Pulmonary artery endothelial cell (primary cell): ENCODE results near the gene SRSF3. TPM values are rescaled to one million over a fixed set of nuclear protein-coding genes. Genes with fewer than 3 reads are reported as not detected.
"Not testable (repeated sequence)": the region's sequence is repeated elsewhere in the genome, so short reads cannot be mapped to it uniquely, and the experiment has no call there.

ENCODE experiments used
- DNase-seq: peaks from one replicate; pipeline ENCODE4 v3.0.0-alpha.2; 2011; ENCODE audit warnings: low read depth, low spot score
- total RNA-seq: library from RNA; depleted of rRNA; stranded (reverse); fragments of >200 nt; gene quantifications from 2 replicates; pipeline ENCODE4 v1.2.3, GENCODE V29; 2014

The SRSF3 gene
- 415 and 719 TPM in 2 replicates for total RNA-seq

DNA sequence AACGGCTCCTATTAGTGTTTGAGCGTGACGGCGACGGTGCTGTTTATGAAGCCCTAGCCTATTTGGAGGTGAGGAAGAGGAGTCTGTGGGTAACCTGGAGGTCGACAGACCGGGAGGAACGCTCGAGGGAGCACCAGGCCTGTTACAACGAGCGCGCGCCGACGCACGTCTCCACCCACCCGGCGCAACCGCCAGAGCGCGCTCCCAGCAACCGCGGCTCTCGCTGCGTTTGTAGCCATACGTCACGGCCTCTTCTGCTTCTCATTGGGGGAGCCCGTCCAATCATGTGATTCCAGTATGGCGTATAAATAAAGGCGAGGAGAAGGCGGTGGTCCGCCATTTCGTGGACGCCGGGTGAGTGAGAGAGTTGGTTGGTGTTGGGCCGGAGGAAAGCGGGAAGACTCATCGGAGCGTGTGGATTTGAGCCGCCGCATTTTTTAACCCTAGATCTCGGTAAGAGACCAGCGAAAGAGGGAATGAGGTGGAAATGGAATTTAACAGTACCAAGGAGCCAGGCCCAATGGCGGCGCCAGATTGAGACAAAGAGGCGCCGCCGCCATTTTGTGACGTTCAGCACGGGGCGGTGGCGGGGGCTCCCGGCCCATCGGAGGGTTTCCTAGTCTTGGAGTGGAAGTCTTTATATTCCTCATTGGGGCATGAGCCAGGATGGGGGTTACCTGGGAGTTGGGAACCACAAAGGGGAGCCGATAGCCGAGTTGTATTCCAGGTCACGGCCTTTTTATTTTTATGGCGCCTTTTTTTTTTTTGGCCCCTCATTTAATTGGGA is at the start of gene SRSF3:
SRSF3 (plus strand) TSS at position 334 of the 787 bp plus-strand sequence. CDS start 2,401 bp downstream, outside the sequence.
- peak; percentile 93 for DNase-seq

DNA sequence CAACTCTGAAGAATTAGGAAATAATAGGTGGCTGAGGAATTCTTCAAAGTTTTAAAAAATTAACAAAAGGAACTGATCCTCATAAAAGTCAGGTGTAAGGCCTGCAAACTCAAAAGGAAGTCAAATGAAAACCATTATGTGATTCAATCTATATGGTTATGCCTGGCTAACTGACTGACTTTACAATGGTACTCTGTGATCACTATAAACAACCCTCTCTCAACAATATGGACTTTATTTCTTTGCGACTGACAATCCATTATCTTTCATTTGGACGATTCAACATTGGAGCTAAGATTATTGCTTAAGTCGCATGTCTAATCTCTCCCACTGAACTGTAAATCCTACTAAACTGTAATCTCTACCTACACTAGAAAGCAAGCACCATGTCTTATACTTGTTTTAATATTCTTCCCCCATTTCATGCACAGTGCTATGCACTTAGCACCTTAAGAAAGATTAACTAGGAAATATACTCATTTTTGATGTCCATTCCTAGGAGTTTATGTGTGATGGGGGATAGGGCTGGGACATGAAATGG is 48.3 kb upstream of the SRSF3 start:
- no peak for DNase-seq

DNA sequence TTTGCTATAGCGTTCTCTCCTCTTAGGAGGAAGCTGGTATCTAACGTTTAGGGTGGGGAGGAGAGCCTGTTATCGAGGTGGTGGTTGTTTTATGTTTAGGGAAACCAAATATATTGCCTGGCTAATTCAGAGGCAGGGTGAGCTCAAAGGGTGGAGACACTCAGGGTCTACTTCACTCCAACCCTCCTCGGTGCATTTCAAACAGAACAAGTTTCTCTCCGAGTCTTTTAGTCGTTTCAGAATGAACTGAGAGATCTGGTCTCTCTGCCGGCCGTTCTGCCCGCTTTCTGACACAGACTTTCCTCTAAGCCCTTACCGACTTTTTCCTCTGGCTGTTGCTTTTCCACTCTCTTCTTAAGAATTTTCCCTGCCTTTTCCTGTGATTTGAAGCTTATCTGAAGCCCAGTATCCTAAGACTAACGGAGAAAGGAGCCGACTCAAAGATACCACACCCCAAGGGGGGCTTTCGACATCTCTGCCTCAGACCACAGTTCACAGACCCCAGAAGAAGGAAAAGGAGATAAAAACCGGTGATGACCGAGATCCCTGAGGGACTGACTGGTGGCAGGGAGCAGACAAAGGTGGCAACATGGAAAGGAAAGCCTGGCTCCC is 47.7 kb upstream of the SRSF3 start:
- DNase-seq = no peak

DNA sequence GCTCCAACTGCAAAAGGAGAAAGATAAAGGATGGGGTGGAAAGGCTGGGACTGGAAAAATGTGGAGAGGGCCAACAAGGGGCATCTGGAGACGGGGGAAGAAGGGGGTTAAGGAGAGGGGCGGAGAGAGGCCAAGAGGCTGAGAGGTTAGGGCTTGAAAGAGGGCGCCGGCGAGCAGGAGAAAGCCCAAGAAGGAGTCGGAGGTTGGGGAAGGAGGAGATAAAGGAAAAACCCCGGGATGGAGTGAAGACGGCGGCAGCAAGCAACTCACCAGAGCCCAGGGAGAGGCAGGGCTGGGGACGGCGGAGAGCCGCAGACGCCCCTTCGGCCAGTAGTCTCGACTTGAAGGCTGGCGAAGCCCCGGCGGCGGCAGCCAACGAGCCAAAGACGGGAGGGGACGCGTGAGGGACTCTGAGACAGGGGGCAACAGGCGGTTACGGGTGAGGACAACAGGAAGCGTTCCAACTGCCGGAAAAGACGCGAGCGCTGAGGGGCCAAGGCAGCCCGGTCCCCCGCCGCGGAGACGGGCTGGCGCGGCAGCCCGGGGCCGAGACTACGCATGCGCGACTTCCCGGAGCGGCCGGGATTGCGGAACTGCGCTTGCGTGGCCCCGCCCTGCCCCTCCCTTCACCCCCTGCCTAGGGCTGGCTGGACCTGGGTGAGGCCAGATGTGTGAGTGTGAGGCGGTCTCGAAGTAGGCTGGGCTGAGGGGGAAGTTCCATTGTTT is 47.1 kb upstream of the SRSF3 start, which contains the start of gene STK38:
STK38 (minus strand) TSS at position 560 of the 726 bp plus-strand sequence. CDS start 7,277 bp downstream, outside the sequence.
- peak; percentile 46 for DNase-seq

DNA sequence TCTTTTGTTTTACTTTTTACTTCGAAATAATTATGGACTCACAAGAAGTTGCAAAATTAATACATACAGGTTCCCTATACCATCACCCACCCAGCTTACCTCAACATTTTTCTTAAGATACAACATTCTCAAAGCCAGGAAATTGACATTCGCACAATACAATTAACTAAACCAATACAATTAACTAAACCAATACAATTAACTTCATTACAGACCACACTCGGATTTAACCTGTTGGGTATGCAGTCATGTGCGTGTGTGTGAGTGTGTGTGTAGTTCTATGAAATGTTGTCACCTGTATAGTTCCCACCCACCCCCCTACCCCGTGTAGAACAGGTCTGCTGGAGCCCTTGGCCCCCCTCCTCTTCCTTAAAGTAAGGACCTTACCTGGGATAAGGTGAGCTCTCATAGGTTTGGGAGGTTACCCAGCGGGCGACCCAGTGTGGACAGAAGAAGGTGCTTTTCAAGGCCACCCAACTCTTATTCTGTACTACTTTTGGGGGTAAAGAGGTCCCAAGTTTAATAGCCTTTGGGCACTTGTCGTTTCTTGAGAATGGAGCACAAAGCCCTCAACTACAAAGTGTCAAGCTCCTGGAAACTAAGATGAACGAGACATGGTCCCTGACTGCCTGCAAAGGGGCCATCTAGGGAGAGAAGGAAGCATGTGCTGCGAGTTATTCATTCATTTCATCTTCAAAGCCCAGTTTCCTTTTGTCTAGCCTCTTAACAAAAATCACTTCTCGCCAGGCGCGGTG is 46.3 kb upstream of the SRSF3 start:
- no peak for DNase-seq

DNA sequence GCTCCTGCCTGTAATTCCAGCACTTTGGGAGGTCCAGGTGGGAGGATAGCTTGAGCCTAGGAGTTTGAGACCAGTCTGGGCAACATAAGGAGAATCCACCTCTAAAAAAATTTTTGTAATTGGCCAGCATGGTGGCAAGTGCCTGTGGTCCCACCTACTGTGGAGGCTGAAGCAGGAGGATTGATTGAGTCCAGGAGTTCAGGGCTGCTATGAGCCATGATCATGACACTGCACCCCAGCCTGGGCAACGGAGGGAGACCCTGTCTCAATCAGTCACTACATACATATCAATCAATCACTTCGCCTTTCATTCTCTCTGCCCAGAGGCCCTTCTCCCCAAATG is 45.8 kb upstream of the SRSF3 start:
- DNase-seq = no peak

DNA sequence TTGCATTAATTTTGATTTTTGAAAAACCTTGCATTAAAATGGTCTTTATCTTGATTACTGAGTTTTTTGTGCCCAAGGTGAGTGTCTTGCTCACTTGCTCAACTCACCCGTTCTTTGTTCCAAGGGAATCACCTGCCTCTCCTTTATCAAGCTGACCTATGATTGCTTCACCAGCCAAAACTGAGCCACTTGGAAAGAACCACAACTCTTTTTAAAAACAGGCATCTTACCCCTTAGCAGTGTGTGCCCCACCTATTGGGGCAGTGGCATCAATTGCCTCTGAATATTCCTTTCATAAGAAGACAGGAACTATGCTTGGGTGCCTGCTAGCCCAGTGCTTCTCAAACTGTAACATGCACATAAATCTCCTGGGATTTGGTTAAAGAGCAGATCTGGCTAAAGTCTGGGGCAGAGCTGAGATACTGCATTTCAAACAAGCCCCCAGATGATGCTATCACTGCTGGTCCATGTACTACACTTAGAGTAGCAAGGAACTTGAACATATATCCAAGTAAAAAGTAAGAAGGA is 43.6 kb upstream of the SRSF3 start:
- no peak for DNase-seq

DNA sequence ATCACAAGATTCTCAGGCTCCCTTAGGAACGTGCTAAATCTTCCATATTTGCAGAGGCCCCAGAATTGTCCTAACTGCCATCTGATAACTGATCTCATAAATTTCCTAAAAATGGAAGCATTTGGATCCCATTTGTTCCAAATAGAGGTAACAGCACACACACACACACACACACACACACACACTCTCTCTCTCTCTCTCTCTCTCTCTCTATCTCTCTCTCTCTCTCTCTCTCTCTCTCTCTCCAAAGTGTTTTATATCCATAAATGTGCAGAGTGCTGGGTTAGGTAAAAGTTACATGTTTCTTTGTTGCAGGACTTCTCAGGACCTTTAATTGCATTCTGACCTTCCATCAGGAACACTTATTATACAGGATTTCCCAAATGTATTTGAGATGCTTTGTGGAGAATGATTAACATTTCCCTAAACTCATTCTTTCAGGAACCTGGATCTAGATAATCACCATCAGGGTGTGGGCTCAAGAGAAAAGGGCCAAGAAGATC is 38.4 kb upstream of the SRSF3 start:
- DNase-seq = no peak

DNA sequence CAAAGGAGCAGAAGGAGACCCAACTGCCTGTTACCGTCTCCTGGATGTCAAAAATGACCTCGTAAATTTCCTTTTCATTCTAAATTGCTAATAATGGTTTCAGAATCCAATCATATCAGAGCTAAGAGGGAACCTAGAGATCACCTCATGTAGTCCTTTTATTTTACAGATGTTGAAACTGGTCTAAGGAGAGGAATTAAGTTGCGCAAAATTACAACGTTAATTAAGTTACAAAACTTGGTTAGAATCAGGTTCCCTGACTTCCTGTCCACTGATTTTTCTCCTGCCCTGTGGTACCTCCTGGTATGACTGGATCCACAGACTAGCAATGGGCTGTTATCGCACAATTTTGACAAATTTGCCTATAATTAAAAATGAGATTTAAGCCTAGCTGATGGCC is 37.9 kb upstream of the SRSF3 start:
- no peak for DNase-seq

DNA sequence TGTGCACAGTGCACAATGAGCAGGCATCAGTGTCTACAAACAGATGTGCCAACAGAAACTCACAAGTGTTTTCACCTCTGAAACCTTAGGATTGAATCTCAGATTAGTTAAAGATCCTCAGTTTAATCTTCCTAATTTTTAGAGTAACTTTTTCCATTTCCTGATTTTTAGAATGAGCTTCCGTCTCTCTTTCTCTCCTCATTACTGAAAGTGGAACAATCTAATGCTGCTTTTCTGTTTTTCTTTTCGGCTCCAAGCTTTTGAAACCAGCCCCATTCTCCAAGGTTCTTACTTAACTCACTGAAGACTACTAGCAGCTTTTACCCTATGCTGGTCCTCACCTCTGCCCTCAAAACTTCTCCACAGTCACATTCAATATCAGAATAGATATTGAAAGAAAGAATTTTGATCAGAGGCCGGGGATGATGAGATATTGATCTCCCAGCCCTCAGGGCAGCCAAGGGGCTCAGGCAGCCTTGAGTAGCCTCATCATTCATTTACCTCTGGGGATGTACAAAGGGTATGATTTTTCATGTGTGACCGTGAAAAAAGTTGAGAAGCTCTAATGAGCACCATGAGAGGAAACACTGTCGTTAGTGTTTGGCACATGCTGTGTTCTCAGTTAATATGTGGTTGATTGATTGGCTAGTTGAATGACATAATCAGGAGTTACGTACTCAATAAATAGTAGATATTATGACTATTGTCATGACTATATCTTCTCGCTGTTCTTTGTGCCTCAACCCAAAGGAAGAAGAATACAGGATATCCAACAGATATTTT is 35.0 kb upstream of the SRSF3 start:
- no peak for DNase-seq

DNA sequence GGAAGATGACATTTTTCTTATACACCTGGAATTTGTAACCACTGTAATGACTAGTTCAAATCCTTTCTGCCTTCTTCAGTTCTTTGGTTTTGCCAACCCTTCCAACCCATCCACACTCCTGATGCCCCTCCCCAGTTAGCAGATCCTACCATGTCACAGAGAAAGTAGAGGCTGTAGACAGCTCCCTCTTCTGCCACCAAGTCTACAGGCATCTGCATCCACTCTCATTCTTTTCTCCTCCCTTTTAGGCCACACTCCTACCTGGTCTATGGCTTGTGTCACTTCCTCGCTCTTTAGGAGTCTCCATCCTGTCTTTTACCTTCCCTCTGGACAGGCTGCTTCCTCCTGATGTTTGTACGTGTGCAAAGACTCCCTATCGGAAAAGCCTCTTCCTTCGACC is 33.3 kb upstream of the SRSF3 start:
- DNase-seq = no peak

DNA sequence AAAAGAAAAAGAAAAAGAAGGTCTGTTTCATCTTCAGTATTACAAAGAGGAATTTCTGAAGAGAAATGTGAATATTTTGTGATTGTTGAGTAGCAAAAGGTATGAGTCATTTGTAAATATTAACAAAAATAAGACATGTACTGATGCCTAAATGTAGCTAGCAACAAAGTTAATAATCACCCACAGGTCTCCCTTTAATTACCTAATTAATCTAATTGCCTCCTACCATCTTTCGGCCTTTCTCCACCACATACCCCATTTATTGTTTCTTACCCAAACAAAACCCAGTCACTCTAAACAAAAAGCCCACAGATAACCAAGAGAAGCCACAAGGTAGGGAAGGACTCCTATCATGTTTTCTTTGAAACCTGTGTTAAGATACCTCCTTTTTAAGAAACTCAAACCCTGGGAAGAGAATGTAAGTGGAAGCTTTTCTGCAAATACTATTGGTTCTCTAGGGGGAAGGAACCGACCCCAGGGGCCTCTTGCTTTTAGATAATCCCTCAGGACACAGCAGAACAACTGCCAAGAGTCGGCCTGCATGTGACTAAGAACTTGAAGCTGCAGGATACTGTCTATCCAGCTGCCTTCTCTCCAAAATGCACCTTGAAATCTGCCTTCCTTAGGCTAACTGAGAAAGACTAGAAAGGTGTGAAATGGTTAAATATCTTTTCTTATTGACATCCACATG is 30.8 kb upstream of the SRSF3 start:
- no peak for DNase-seq

DNA sequence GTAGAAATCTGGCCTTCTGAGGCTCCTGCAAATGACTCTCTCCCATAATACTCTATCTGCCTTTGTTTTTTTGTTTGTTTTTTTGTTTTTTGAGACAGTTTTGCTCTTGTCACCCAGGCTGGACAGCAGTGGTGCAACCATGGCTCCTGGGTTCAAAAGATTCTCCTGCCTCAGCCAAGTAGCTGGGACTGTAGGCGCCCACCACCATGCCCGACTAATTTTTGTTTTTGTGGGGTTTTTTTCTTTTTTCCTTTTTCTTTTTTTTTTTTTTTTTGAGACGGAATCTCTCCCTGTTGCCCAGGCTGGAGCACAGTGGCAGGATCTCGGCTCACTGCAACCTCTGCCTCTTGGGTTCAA is 30.3 kb upstream of the SRSF3 start:
- no peak for DNase-seq

DNA sequence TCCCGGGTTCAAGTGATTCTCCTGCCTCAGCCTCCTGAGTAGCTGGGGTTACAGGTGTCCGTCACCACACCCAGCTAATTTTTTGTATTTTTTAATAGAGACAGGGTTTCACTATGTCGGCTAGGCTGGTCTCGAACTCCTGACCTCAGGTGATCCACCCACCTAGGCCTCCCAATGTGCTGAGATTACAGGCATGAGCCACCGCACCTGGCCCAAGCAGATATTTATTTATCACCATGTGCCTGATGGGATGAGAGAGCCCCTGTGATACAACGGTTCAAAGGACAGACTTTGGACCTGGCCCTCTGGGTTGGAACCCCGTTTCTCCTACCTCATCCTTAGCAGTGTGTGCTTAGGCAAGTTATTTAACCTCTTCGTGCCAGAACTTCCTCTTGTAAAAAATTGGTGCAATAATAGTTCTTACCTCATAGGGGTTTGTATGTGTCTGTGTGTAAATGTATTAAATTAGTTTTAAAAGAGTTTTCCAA is 27.7 kb upstream of the SRSF3 start:
- DNase-seq = no peak

DNA sequence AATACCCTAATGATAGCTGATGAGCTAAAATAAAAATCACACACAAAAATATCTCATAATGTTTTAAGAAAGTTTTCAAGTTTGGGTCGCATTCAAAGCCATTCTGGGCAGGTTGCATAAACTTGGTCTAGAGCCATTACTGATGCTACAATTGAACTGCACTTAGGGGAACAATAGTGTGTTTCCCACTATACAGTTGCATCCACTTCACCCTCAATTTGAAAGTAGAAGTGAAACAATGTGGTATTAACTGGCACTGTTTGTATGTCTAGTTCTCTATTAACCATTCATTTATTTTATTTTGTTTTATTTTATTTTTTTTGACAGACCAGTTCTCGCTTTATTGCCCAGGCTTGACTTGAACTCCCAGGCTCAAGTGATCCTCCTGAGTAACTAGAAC is 23.9 kb upstream of the SRSF3 start:
- DNase-seq = no peak

DNA sequence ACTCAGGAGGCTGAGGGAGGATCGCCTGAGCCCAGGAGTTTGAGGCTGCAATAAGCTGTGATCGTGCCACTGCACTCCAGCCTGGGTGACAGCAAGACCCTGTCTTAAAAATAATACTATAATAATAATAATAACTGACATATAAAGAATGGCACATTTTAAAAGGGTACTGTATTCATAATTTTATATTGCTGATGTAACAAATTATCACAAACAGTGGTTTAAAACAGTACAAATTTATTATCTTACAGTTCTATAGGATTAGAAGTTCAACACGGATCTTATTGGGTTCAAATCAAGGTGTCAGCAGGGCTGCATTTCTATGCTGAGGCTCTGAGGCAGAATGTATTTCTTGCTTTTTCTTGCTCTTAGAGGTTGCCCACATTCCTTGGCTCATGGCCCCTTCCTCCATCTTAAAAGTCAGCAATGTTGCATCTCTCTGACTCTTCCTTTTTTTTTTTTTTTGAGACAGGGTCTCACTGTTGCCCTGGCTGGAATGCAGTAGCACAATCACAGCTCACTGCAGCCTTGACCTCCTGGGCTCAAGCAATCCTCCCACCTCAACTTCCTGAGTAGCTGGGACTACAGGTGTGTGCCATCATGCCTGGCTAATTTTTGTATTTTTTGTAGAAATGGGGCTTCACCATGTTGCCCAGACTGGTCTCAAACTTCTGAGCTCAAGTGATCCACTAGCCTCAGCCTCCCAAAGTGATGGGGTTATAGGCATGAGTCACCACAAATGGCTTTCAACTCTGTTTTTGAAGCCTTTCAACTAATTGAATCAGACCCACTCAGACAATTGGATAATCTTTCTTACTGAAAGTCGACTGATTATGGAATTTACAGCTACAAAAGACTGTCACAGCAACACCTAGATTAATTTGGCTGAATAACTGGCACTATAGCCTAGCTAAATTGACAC is 22.8 kb upstream of the SRSF3 start:
- no peak for DNase-seq

DNA sequence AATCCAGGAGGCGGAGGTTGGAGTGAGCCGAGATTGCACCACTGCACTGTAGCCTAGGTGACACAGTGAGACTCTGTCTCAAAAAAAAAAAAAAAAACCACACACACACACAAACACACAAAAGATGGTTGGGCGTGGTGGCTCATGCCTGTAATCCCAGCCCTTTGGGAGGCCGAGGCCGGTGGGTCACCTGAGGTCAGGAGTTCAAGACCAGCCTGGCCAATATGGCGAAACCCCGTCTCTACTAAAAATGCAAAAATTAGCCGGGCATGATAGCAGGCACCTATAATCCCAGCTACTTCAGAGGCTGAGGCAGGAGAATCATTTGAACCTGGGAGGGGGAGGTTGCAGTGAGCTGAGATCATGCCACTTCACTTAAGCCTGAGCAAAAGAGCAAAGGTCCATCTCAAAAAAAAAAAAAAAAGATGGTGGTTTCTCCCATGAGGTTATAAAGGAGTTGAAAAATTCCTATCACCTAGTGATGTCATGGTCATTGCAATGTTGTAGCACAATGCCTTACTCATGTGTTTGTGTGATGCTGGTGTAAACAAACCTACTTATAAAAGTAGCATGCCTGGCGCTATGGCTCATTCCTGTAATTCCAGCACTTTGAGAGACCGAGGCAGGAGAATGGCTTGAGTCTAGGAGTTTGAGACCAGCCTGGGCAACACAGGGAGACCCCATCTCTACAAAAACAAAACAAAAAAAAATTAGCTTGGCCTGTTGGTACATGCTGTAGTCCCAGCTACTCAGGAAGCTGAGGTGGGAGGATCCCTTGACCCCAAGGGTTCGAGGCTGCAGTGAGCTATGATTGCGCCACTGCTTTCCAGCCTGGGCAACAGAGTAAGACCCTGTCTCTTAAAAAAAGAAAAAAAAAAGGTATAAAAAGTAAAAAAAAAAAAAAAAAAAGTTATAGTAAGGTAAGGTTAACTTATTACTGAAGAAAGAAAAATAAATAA is 21.5 kb upstream of the SRSF3 start:
- not testable (repeated sequence) for DNase-seq
